ENCODE measurements around the gene BCL2L11. TPM values are rescaled to one million over a fixed set of nuclear protein-coding genes. Genes with fewer than 3 reads are reported as not detected.

The BCL2L11 gene, protein sequence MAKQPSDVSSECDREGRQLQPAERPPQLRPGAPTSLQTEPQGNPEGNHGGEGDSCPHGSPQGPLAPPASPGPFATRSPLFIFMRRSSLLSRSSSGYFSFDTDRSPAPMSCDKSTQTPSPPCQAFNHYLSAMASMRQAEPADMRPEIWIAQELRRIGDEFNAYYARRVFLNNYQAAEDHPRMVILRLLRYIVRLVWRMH
- 6.4 to 9.3 TPM (median 8.4 TPM) in 5 replicates for total RNA-seq (2022; extraction: Qiagen RNA extraction; ENCODE audit: low read depth)

DNA sequence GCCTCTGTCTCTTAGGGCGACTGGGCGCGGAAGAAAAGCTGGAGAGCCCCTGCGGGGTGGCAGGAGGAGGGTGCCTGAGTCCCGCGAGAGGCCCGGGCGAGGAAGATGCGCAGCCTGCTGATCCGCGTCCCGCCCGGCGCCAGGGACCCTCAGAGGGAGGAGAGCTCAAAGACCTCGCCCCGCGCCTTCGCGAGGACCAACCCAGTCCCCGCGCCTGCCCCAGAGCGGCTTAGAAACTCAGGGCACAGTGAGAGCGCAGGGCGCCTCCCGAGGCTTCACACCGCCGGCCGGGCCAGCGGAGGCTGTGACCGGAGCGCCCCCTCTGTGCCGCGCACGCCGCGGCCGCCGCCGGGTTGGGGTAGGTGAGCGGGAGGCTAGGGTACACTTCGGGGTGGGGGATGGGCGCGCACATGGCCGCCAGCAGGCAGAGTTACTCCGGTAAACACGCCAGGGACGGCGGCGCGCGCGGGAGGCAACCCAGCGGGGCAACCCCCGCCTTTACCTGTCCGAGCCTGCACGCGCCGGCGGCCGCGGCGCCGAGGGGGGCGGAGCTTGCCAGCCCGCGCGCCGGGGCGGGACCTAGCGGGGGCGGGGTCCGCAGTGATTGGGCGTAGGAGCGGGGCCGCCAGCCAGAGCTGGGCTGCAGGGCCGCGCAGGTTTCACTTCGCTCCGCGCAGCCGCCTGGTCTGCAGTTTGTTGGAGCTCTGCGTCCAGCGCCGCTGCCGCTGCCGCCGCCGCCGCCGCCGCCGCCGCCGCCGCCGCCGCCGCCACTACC lies at the start of gene BCL2L11:
TSS of gene BCL2L11 (plus strand) at position 662 of the 775 bp plus-strand sequence. CDS start 2,832 bp downstream, outside the sequence.

